Endothelial cell of umbilical vein (primary cell): ENCODE results near the gene EML4. TPM values are rescaled to one million over a fixed set of nuclear protein-coding genes. Genes with fewer than 3 reads are reported as not detected.

Experiments
- BruUV-seq: library from RNA; stranded (reverse); fragments of 400-500 nt; replicated peaks from 2 replicates; lab custom pipeline; 2021; lab: Mats Ljungman, UMichigan
- CTCF ChIA-PET: fragments of 300-600, 350-600 bp; sonication (Branson Sonifier 250); formaldehyde crosslinking; loops from one replicate; lab custom pipeline; 2021; ENCODE audit warnings: antibody characterized with exemption, inconsistent platforms; lab: Charles Lee
- POLR2A ChIA-PET: fragments of 300-600, 350-600 bp; sonication (Branson Sonifier 250); formaldehyde crosslinking; loops from one replicate; lab custom pipeline; 2021; ENCODE audit warnings: antibody characterized with exemption, inconsistent platforms; lab: Charles Lee
- DNase-seq: peaks from one replicate; pipeline ENCODE4 v3.0.0-alpha.2; 2011; ENCODE audit warnings: low read depth, low spot score
- FAIRE-seq: peaks from 2 replicates; lab custom pipeline; 2011; peaks lifted over from hg19 to GRCh38; lab: Jason Lieb, UNC
- H2AFZ ChIP-seq: 2 replicates; pipeline ENCODE4 v1.6.0; 2012; ENCODE audit warnings: low read depth, low read length, control low read depth, inconsistent platforms
- H3K27ac ChIP-seq: 2 replicates; pipeline ENCODE4 v1.5.1; 2011; ENCODE audit warnings: low read depth, mild to moderate bottlenecking, control low read depth, low read length, moderate library complexity; ENCODE audit not compliant: insufficient read depth
- H3K27me3 ChIP-seq, 2 experiments: 2 replicates each; pipeline versions ENCODE4 v1.6.0 to v1.6.1; 2011; ENCODE audit warnings: low read length in 2 of 2, mixed read lengths in 1 of 2; ENCODE audit not compliant: control insufficient read depth in 2 of 2, insufficient read depth in 2 of 2
- H3K36me3 ChIP-seq, 2 experiments: 2 replicates in 1 of 2; 3 replicates in 1 of 2; pipeline ENCODE4 v1.5.1; 2011; ENCODE audit warnings: low read length in 2 of 2, mild to moderate bottlenecking in 1 of 2, moderate library complexity in 1 of 2; ENCODE audit not compliant: control insufficient read depth in 2 of 2, insufficient read depth in 2 of 2; ENCODE audit errors: extremely low read depth in 1 of 2
- H3K4me1 ChIP-seq: 3 replicates; pipeline ENCODE4 v1.5.1; 2011; ENCODE audit warnings: mild to moderate bottlenecking, low read length; ENCODE audit not compliant: control insufficient read depth, insufficient read depth; ENCODE audit errors: extremely low read depth
- H3K4me2 ChIP-seq: 2 replicates; pipeline ENCODE4 v1.6.1; 2011; ENCODE audit warnings: low read length, control low read depth, mixed read lengths; ENCODE audit not compliant: insufficient read depth
- H3K4me3 ChIP-seq, 3 experiments: fragments of 200-600 bp in 1 of 3; sonication (generic), shearing (Covaris generic) in 1 of 3; replicated peaks in 1 of 3; 2 replicates each; pipeline ENCODE4 v1.5.1; 2011 to 2016; ENCODE audit warnings: control low read depth in 3 of 3, low read length in 3 of 3, mild to moderate bottlenecking in 2 of 3, inconsistent platforms in 1 of 3, low read depth in 1 of 3, moderate library complexity in 1 of 3; ENCODE audit not compliant: insufficient read depth in 1 of 3
- H3K79me2 ChIP-seq: 2 replicates; pipeline ENCODE4 v1.6.0; 2012; ENCODE audit warnings: low read length, inconsistent platforms; ENCODE audit not compliant: control insufficient read depth, insufficient read depth
- H3K9ac ChIP-seq: replicated peaks from 2 replicates; pipeline ENCODE3; 2011; ENCODE audit warnings: low read length, control low read depth; ENCODE audit not compliant: insufficient read depth; ENCODE audit errors: extremely low read depth
- H3K9me1 ChIP-seq: replicated peaks from 3 replicates; pipeline ENCODE4 v1.6.0; 2011; ENCODE audit warnings: mild to moderate bottlenecking, low read length; ENCODE audit not compliant: control insufficient read depth, insufficient read depth; ENCODE audit errors: extremely low read depth
- H3K9me3 ChIP-seq: replicated peaks from 2 replicates; pipeline ENCODE4 v1.5.1; 2012; ENCODE audit warnings: low read length, inconsistent platforms; ENCODE audit not compliant: control insufficient read depth, insufficient read depth
- H4K20me1 ChIP-seq: replicated peaks from 2 replicates; pipeline ENCODE3; 2011; ENCODE audit warnings: mild to moderate bottlenecking, low read length; ENCODE audit not compliant: control insufficient read depth, insufficient read depth; ENCODE audit errors: extremely low read depth
- EZH2 ChIP-seq: IDR thresholded peaks from 2 replicates; pipeline ENCODE4 v1.6.1; 2012; ENCODE audit warnings: borderline replicate concordance, low read depth, mild to moderate bottlenecking, moderate library complexity, low read length, inconsistent platforms; ENCODE audit not compliant: severe bottlenecking
- FOS ChIP-seq: IDR thresholded peaks from 2 replicates; pipeline ENCODE4 v1.6.1; 2011; ENCODE audit warnings: mild to moderate bottlenecking, low read length, moderate library complexity, borderline replicate concordance; ENCODE audit not compliant: insufficient read depth
- GATA2 ChIP-seq: IDR thresholded peaks from 2 replicates; pipeline ENCODE4 v1.7.0; 2011; ENCODE audit warnings: low read depth, mild to moderate bottlenecking, moderate library complexity, mixed read lengths, low read length; ENCODE audit not compliant: insufficient read length, insufficient read depth
- JUN ChIP-seq: IDR thresholded peaks from 2 replicates; pipeline ENCODE4 v1.6.1; 2011; ENCODE audit warnings: borderline replicate concordance, low read depth; ENCODE audit not compliant: insufficient read length, insufficient read depth
- MAX ChIP-seq: IDR thresholded peaks from 2 replicates; pipeline ENCODE4 v1.6.1; 2011; ENCODE audit not compliant: insufficient read depth, insufficient read length
- MYC ChIP-seq: IDR thresholded peaks from one replicate; pipeline ENCODE4 v1.6.1; 2011; ENCODE audit warnings: mild to moderate bottlenecking, low read depth, low read length
- POLR2A ChIP-seq: IDR thresholded peaks from 2 replicates; pipeline ENCODE4 v1.6.1; 2012; ENCODE audit warnings: low read depth, mild to moderate bottlenecking, control low read depth, low read length
- POLR2AphosphoS5 ChIP-seq: IDR thresholded peaks from 2 replicates; pipeline ENCODE4 v1.6.1; 2012; ENCODE audit warnings: low read depth, mild to moderate bottlenecking, control low read depth, low read length, moderate library complexity; ENCODE audit not compliant: insufficient read depth
- dilution Hi-C: fragments of 300-500 bp; cut with MboI; formaldehyde crosslinking; loops from one replicate; pipeline ENCODE4 v1.15.0; 2019; ENCODE audit warnings: low sequenced_read_pairs; ENCODE audit not compliant: extremely low pct_ligation_motif_present
- intact Hi-C: fragments of 100-400 bp; cut with micrococcal nuclease; formaldehyde crosslinking; loops from one replicate; pipeline ENCODE4 v1.10.0; 2022
- polyA plus RNA-seq, 4 experiments: library from polyadenylated mRNA; depleted of rRNA in 3 of 4; stranded (reverse) in 3 of 4; unstranded in 1 of 4; fragments of >200 nt; gene quantifications; 2 replicates each; pipeline versions ENCODE4 v1.2.1 to v1.2.3, GENCODE V29; 2011 to 2012; ENCODE audit warnings: missing spikeins in 1 of 4
- total RNA-seq: library from RNA; stranded (reverse); gene quantifications from 2 replicates; pipeline ENCODE4 v1.2.3, GENCODE V29; 2021
- TF ChIP-seq, protein P1 (sequence below), 2 donors: IDR thresholded peaks; 1 replicate in 1 of 2; 2 replicates in 1 of 2; pipeline ENCODE4 v1.5.1; 2011; ENCODE audit warnings: low read length in 2 of 2, mild to moderate bottlenecking in 2 of 2, moderate library complexity in 2 of 2, control low read depth in 1 of 2, inconsistent platforms in 1 of 2, low read depth in 1 of 2; ENCODE audit not compliant: insufficient read depth in 1 of 2; ENCODE audit errors: extremely low read depth in 1 of 2

EML4 gene
- total and polyA plus RNA-seq, 2 donors (not counting 3 experiments of a cell fraction or from before 2014, with no cell fraction given), result 13.3 to 32.0 TPM

- Histone ChIP-seq H3K27me3 (no peaks in the 10 kb centered on the region), H3K27ac (no peak overlapping the region), H4K20me1 (no peaks in the 10 kb centered on the region), H3K4me2 (no peak overlapping the region), H3K36me3 (no peaks in the 10 kb centered on the region), H3K79me2 (peaks cover 4% of the 10 kb centered on the region), H3K4me1 (peaks cover 9% of the 10 kb centered on the region), H3K9me3 (no peaks in the 10 kb centered on the region), H3K9ac (no peak overlapping the region), H2AFZ (no peak overlapping the region), H3K4me3 (no peak overlapping the region), H3K9me1 (no peaks in the 10 kb centered on the region)
- dilution Hi-C loops, result no loop called here
- intact Hi-C loops, result no loop called here
- no peak for DNase-seq
- BruUV-seq, result no TSS peak
- CTCF ChIA-PET, result interaction anchor here (1.7 kb wide), 1 partner anchor 129 kb away, joined by 4 read pairs; no protein-coding TSS in a partner anchor
- POLR2A ChIA-PET, result no interaction called here
- FAIRE-seq, result no peak
- no peak for TF ChIP-seq POLR2A
- TF ChIP-seq MAX, result no peak
- TF ChIP-seq MYC, result no peak
- TF ChIP-seq JUN, result no peak
- TF ChIP-seq FOS, result no peak
Measured at GRCh38 chr2:42199626-42200025, 30.5 kb downstream of the EML4 start.

DNA sequence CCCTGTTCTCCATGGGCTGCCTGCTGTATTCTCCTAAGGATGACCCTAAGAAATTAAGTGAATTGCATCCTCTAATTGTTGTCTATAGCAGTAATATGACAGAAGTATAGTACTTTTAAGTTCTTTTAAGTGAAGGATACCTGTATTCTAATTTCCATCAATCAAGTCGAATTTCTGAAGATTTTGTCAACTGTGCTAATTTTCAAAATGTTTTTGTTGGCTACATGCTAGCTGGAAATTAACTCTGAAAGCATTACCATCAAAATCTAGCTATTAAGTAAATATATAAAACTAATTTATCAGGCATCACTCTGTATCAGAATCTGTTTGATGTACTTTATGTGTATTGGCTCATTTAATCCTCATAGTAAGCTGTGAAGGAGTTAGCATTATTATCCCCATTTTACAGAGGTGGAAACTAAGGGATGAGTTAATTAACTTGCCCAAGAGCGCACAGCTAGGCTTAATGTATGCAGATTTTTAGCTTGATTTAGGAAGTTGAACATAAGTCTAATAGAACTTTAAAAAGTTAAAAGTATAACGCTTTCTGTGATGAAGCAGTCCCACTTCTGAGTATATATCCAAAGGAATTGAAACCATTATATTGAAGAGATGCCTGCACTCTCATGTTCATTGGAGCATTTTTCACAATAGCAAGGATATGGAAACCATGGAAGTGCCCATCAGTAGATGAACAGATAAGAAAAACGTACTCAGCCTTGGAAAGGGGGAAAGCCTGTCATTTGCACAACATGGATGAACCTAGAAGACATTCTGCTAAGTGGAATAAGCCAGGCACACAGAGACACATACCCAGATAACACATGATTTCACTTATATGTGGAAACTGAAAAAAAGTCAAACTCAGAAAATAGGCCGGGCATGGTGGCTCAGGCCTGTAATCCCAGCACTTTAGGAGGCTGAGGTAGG is 32.0 kb downstream of the EML4 start:
- FAIRE-seq, result no peak
- TF ChIP-seq FOS (no peak), POLR2A (no peak), MYC (no peak), EZH2 (no peak), POLR2AphosphoS5 (no peak), GATA2 (no peak), JUN (no peak), MAX (no peak)
- TF ChIP-seq, protein P1, sequence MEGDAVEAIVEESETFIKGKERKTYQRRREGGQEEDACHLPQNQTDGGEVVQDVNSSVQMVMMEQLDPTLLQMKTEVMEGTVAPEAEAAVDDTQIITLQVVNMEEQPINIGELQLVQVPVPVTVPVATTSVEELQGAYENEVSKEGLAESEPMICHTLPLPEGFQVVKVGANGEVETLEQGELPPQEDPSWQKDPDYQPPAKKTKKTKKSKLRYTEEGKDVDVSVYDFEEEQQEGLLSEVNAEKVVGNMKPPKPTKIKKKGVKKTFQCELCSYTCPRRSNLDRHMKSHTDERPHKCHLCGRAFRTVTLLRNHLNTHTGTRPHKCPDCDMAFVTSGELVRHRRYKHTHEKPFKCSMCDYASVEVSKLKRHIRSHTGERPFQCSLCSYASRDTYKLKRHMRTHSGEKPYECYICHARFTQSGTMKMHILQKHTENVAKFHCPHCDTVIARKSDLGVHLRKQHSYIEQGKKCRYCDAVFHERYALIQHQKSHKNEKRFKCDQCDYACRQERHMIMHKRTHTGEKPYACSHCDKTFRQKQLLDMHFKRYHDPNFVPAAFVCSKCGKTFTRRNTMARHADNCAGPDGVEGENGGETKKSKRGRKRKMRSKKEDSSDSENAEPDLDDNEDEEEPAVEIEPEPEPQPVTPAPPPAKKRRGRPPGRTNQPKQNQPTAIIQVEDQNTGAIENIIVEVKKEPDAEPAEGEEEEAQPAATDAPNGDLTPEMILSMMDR (IDR thresholded peaks at IDR 0.05; ENCODE audit: extremely low read depth in 1 of 2, insufficient read depth in 1 of 2, low read depth in 1 of 2, low read length in 2 of 2), result no peak
- POLR2A ChIA-PET, result no interaction called here
- DNase-seq, result no peak
- Histone ChIP-seq H4K20me1 (no peaks in the 10 kb centered on the region), H3K79me2 (peaks cover 4% of the 10 kb centered on the region), H3K27ac (no peak overlapping the region), H3K9ac (no peak overlapping the region), H3K27me3 (no peaks in the 10 kb centered on the region), H3K4me1 (peaks cover 7% of the 10 kb centered on the region), H2AFZ (no peak overlapping the region), H3K36me3 (no peaks in the 10 kb centered on the region), H3K4me2 (no peak overlapping the region), H3K4me3 (no peak overlapping the region), H3K9me3 (no peaks in the 10 kb centered on the region), H3K9me1 (no peaks in the 10 kb centered on the region)
- no TSS peak for BruUV-seq
- dilution Hi-C loops, result no loop called here
- CTCF ChIA-PET, result interaction anchor here (0.6 kb wide), 1 partner anchor 421 kb away, joined by 3 read pairs; no protein-coding TSS in a partner anchor
- intact Hi-C loops, result no loop called here
